ENCODE data around the gene KLK4.

KLK4 gene

DNA sequence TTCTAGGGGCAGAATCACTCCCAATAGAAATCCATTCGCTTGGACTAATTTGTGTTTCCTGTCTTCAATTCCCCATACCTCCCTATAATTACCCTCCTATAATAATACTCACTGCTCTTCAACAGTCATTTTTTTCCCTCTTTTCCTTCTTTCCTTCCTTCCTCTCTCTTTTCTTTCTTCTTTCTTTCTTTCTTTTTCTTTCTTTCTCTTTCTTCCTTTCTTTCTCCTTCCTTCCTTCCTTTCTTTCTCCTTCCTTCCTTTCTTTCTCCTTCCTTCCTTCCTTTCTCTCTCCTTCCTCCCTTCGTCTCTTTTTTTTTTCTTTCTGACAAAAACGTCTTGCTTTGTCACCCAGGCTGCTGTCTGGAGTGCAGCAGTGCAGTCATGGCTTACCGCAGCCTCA is 33.6 kb upstream of the KLK4 start:
- H3K27ac ChIP-seq: no peak overlapping the region
- TF ChIP-seq, protein P1, sequence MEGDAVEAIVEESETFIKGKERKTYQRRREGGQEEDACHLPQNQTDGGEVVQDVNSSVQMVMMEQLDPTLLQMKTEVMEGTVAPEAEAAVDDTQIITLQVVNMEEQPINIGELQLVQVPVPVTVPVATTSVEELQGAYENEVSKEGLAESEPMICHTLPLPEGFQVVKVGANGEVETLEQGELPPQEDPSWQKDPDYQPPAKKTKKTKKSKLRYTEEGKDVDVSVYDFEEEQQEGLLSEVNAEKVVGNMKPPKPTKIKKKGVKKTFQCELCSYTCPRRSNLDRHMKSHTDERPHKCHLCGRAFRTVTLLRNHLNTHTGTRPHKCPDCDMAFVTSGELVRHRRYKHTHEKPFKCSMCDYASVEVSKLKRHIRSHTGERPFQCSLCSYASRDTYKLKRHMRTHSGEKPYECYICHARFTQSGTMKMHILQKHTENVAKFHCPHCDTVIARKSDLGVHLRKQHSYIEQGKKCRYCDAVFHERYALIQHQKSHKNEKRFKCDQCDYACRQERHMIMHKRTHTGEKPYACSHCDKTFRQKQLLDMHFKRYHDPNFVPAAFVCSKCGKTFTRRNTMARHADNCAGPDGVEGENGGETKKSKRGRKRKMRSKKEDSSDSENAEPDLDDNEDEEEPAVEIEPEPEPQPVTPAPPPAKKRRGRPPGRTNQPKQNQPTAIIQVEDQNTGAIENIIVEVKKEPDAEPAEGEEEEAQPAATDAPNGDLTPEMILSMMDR (conservative IDR thresholded peaks at IDR 0.05): no peak
- TF ChIP-seq ZFX (IDR thresholded peaks at IDR 0.05): no peak

DNA sequence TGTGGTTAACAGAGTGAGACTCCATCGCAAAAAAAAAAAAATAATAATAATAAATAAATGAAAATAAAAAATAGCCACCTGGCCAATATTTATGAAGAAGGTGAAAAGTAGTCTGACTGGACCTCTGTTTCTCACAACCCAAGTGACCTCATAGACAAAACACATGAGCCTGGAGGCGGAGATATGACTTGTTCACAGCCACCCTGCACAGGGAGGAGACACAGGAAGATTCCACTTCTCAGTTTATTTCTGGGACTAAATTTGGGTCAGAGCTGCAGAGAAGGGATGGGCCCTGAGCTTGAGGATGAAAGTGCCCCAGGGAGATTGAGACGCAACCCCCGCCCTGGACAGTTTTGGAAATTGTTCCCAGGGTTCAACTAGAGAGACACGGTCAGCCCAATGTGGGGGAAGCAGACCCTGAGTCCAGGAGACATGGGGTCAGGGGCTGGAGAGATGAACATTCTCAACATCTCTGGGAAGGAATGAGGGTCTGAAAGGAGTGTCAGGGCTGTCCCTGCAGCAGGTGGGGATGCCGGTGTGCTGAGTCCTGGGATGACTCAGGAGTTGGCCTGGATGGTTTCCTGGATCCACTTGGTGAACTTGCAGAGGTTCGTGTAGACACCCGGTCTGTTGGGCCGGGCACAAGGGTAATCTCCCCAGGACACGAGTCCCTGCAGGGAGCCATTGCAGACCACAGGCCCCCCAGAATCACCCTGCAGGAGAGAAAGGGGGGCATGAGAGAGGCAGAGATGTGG is 32.1 kb upstream of the KLK4 start:
- TF ChIP-seq, protein P1 (conservative IDR thresholded peaks at IDR 0.05): no peak
- TF ChIP-seq ZFX (IDR thresholded peaks at IDR 0.05): no peak
- no peak overlapping the region for H3K27ac ChIP-seq

DNA sequence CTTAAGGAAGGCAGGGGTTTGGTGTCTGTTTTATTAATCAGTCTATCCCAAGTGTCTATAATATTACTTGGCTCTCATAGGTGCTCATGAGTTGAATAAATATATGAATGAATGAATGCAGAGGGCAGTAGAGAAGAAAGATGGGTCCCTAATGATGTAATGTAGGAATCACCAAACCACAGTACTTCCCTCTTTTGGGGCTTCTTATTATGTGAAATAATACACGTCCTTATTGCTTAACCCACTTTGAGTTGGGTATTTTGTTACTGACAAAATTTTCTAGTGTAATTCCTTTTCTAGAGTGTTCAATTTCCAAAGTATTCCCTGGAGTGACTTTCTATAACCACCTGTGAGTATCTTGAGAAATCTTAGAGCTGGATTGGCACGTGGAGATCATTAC is 28.4 kb upstream of the KLK4 start:
- no peak for TF ChIP-seq ZFX (IDR thresholded peaks at IDR 0.05)
- TF ChIP-seq, protein P1 (conservative IDR thresholded peaks at IDR 0.05): no peak

DNA sequence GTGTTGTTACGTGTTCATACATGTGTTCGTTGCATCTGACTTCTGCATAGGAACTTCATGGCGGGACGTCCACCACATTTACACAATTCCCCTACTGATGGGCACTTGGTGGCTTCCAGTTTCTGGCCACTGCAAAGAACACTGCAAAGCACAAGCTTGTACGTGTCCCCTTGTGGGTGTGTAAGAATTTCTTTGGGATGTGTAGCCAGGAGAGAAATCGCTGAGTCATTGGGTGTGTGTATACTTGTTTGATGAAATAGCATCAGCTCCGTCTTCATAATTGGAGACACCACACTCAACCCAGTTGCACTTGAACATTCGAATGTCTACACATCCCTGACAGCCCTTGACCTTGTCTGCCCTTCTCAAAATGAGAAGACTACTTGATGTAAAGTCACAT is 22.4 kb upstream of the KLK4 start:
- no peak overlapping the region for H3K27ac ChIP-seq
- no peak for TF ChIP-seq ZFX (IDR thresholded peaks at IDR 0.05)
- TF ChIP-seq, protein P1 (conservative IDR thresholded peaks at IDR 0.05): no peak

More for the DNA sequence above, 28.4 kb upstream of the KLK4 start:
- no peak overlapping the region for H3K27ac ChIP-seq

DNA sequence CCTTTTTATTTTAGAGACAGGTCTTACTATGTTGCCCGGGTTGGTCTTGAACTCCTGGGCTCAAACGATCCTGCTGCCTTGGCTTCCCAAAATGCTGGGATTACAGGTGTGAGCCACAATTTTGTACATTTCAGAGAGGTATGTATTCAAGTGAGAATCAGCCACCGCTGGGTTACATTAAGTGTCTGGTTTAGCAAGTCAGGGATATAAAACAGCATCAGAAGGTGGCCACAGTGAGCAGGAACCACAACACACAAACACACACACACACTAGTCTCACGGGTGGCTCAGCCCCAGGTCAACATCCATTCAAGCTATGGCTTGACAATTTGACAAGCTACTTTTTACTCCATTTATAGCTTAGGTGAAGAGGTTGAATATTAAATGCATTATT is 21.5 kb upstream of the KLK4 start:
- H3K27ac ChIP-seq: no peak overlapping the region
- TF ChIP-seq, protein P1 (conservative IDR thresholded peaks at IDR 0.05): peak; percentile 12; the same call in 1 of the 2 replicates
- TF ChIP-seq ZFX (IDR thresholded peaks at IDR 0.05): no peak

DNA sequence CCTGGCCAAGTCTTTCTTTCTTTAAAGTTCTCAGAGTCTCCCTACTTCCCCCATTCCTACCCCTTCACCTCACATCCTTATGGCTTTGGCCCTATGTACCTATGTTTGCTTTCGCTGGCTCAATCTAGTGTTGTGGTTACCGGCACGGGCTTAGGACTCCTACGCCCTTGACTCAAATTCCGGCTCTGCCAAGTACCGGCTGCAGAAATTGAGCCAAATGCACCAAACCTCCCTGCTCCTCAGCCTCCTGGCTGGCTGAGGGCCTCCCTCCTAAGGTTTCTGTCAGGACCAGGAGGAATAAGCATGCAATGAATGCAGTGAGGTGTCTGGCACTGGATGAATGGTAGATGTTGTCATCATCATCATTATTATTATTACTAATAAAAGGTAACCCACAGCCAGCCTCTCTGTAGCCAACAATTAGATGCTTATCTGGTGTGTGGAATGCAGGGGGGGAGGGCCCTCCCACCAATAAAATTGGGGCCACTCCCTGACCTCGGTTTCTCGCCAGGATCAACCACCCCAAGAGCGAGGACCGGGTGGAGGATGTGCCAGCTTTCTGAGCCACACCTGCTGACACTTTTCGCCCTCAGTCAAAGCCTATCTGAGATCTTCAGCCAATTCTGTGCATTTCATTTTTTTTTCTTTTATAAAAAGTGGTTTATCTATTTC is 21.0 kb upstream of the KLK4 start:
- TF ChIP-seq, protein P1 (conservative IDR thresholded peaks at IDR 0.05): no peak
- TF ChIP-seq ZFX (IDR thresholded peaks at IDR 0.05): no peak
- H3K27ac ChIP-seq: no peak overlapping the region

DNA sequence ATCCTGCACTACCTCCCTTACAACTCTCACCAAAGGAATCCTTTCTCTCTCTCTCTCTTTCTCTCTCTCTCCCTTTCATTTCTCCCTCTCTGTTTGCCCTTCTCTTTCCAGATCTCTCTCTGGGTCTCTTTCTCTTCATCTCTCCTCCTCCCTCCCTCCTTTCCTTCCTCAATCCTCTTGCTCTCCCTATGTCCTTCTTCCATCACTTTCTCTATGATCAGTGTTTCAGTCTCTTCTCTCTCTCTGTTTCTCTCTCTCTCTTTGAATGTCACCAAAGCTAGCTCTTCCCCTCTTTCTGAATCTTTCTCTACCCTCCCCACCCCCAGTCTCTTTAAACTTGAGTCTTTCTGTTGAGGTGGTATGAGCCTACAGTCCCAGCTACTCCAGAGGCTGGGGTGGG is 19.8 kb upstream of the KLK4 start:
- no peak overlapping the region for H3K27ac ChIP-seq

More for the DNA sequence above, 19.8 kb upstream of the KLK4 start:
- TF ChIP-seq ZFX (IDR thresholded peaks at IDR 0.05): no peak
- TF ChIP-seq, protein P1 (conservative IDR thresholded peaks at IDR 0.05): no peak

Data from C4-2B (cell line).